Bronchial epithelial cell (primary cell): ENCODE results near the gene RPP21. TPM values are rescaled to one million over a fixed set of nuclear protein-coding genes. Genes with fewer than 3 reads are reported as not detected.

ENCODE experiments used
- DNase-seq: peaks from one replicate; pipeline ENCODE4 v3.0.0-alpha.2; 2010; ENCODE audit warnings: low read depth
- FAIRE-seq: peaks from 2 replicates; lab custom pipeline; 2011; peaks lifted over from hg19 to GRCh38; lab: Jason Lieb, UNC
- H3K27me3 ChIP-seq: 2 replicates; pipeline ENCODE4 v1.5.1; 2011; ENCODE audit warnings: low read length; ENCODE audit not compliant: control insufficient read depth, insufficient read depth
- H3K36me3 ChIP-seq: 2 replicates; pipeline ENCODE4 v1.5.1; 2011; ENCODE audit warnings: low read length; ENCODE audit not compliant: control insufficient read depth, insufficient read depth
- H3K4me3 ChIP-seq: 2 replicates; pipeline ENCODE4 v1.5.1; 2011; ENCODE audit warnings: mild to moderate bottlenecking, low read depth, low read length, control low read depth
- total RNA-seq: library from RNA; depleted of rRNA; stranded (reverse); fragments of >200 nt; gene quantifications from 2 replicates; pipeline ENCODE4 v1.2.1, GENCODE V29; 2014
- TF ChIP-seq, protein P1 (sequence below): IDR thresholded peaks from 2 replicates; pipeline ENCODE4 v1.5.1; 2011; ENCODE audit warnings: mild to moderate bottlenecking, moderate library complexity, low read length, control low read depth, inconsistent platforms; ENCODE audit not compliant: insufficient read depth, severe bottlenecking

RPP21 gene
- total RNA-seq = 29.0 and 45.2 TPM in 2 replicates

DNA sequence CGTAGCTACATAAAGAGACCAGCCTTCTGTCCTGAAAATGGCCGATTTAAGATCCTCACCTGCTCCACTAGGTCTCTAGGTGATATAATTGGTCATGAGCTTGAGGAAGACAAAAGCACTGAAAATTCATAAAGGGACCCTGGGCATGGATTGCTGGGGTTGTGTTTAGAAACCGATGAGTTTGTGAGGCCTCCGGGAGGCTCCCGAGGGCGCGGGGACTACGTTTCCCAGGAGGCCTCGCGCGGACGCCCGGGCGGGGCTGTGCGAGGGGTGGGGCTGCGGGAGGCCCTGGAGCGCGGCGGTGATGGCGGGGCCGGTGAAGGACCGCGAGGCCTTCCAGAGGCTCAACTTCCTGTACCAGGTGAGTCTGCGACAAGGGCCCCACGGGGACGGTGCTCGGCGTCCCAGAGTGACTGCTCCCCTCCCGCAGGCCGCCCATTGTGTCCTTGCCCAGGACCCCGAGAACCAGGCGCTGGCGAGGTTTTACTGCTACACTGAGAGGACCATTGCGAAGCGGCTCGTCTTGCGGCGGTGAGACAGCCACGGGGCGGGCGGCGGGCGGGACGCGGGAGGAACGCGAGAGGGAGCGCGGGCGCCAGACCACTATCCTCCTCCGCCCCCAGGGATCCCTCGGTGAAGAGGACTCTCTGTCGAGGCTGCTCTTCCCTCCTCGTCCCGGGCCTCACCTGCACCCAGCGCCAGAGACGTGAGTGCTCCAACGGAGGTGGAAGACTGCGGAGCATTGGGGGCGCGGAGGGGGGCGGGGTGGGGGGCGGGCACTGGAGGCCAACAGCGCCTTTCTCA is at the start of gene RPP21:
Gene RPP21 (plus strand): TSS at position 289 of the 804 bp plus-strand sequence. CDS start 16 bp downstream, at position 305.
- FAIRE-seq (no peak), DNase-seq (peak; percentile 71)
- Histone ChIP-seq H3K36me3 (peaks cover 3% of the 10 kb centered on the region), H3K4me3 (peak within 1 kb of the TSS; percentile 87), H3K27me3 (no peaks in the 10 kb centered on the region)
- TF ChIP-seq, protein P1, sequence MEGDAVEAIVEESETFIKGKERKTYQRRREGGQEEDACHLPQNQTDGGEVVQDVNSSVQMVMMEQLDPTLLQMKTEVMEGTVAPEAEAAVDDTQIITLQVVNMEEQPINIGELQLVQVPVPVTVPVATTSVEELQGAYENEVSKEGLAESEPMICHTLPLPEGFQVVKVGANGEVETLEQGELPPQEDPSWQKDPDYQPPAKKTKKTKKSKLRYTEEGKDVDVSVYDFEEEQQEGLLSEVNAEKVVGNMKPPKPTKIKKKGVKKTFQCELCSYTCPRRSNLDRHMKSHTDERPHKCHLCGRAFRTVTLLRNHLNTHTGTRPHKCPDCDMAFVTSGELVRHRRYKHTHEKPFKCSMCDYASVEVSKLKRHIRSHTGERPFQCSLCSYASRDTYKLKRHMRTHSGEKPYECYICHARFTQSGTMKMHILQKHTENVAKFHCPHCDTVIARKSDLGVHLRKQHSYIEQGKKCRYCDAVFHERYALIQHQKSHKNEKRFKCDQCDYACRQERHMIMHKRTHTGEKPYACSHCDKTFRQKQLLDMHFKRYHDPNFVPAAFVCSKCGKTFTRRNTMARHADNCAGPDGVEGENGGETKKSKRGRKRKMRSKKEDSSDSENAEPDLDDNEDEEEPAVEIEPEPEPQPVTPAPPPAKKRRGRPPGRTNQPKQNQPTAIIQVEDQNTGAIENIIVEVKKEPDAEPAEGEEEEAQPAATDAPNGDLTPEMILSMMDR = no peak

DNA sequence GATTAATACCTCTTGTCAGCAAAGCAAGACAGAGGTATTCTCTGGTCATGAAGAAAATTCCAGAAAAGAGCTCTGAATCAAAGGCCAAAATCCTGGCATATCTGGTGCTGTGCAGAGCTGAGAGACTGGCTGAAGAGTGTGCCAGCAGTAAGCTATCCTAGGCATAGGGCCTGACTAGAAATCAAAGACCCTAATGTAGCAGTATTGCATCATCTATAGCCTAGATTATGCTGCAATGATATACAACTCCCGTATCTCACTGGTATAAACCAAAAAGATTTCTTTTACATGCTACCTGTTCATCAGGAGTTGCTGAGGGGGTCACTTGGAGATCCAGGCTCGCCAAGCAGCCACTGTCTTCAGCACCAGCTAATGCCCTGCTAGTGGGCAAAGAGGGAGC is 49.1 kb upstream of the RPP21 start:
- H3K4me3 ChIP-seq = no peak overlapping the region
- H3K27me3 ChIP-seq = no peaks in the 10 kb centered on the region
- H3K36me3 ChIP-seq = peaks cover 16% of the 10 kb centered on the region
- FAIRE-seq (no peak), DNase-seq (no peak)
- TF ChIP-seq, protein P1 = no peak

DNA sequence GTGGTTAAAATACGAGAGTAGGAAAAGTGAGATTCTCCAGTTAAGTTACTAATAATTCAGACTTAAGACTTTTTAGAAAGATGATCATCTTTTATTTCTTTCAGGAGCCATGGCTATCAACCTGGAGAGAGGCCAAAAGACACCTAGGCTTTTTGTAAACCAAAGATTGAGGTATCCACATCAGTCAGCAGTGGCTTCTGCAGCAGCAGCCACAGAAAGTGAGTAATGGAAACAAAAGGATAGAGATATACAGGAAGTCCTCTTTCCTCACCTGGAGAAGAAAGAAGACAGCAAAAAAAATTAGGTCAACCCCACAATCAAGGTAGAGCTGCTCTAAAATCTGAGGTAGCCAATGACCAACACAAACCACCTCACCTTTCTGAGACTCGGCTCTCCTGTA is 41.0 kb upstream of the RPP21 start:
- Histone ChIP-seq H3K4me3 (no peak overlapping the region), H3K36me3 (peaks cover 9% of the 10 kb centered on the region), H3K27me3 (no peaks in the 10 kb centered on the region)
- TF ChIP-seq, protein P1 = no peak
- no peak for FAIRE-seq
- DNase-seq = no peak

DNA sequence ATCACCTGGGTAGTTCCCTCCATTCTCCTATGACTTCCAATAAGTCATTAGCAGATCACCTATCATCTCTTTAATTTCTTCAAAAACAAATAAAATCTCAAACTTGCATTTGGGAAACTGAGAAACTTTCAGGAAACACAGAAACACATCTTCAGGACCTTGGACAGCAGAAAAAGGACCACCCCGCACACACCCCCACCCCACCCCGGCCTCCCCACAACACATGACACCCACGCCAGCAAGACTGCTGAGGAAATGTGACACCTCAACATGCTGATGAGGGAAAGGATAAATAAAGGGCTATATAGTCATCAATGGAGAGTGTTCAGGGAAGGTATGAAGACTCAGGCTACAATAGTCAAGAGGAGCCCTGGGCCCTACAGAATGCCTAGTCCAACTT is 33.9 kb upstream of the RPP21 start:
- FAIRE-seq = no peak
- TF ChIP-seq, protein P1 = no peak
- Histone ChIP-seq H3K36me3 (peaks cover 5% of the 10 kb centered on the region), H3K27me3 (no peaks in the 10 kb centered on the region), H3K4me3 (no peak overlapping the region)
- DNase-seq = no peak

DNA sequence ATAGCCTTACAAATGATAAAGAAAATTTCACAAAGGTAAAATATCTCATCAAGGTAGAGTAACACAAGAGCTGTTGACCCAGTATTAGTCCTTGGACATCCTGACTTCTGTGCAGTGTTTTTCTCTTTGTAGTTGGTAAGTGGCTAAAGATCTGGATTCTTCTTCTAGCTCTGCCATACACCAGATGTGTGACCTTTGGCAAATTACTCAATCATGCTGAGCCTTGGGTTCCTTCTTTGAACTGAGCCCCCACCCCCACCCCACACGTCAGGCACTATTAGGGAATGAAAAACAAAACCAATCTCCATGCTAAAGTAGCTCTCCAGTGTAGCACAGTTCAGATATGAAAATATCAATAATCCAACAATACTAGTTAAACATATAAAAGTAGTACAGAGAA is 33.3 kb upstream of the RPP21 start:
- no peak for FAIRE-seq
- H3K36me3 ChIP-seq = peaks cover 4% of the 10 kb centered on the region

More for the DNA sequence above, 33.3 kb upstream of the RPP21 start:
- TF ChIP-seq, protein P1 = no peak
- Histone ChIP-seq H3K27me3 (no peaks in the 10 kb centered on the region), H3K4me3 (no peak overlapping the region)
- no peak for DNase-seq
